Activated CD8-positive, alpha-beta memory T cell treated with anti-CD3 and anti-CD28 coated beads, Interleukin-2, amount 10 ng/mL, durations not matched to agents 7 days and 5 days (primary cell): Measurements from ENCODE around the gene KIF22. TPM values are rescaled to one million over a fixed set of nuclear protein-coding genes. Genes with fewer than 3 reads are reported as not detected.

Experiments
- ATAC-seq: fragments of 150-1000 bp; cut with Tn5 transposase; one replicate; pipeline ENCODE4 v1.10.0; 2021; ENCODE audit warnings: moderate library complexity
- CTCF ChIA-PET: fragments of 350-600 bp; sonication (Branson Sonifier 250); formaldehyde crosslinking; loops from one replicate; lab custom pipeline; 2021; ENCODE audit warnings: antibody characterized with exemption; lab: Charles Lee
- DNase-seq: peaks from one replicate; pipeline ENCODE4 v3.0.0-alpha.2; 2020
- H3K27ac Mint-ChIP-seq: one replicate; pipeline ENCODE4 v1.8.0; 2021; ENCODE audit warnings: mild to moderate bottlenecking, mixed read lengths
- H3K27me3 Mint-ChIP-seq: one replicate; pipeline ENCODE4 v1.8.0; 2021; ENCODE audit warnings: mixed read lengths
- H3K36me3 Mint-ChIP-seq: one replicate; pipeline ENCODE4 v1.8.0; 2021; ENCODE audit warnings: mild to moderate bottlenecking, mixed read lengths
- H3K4me1 Mint-ChIP-seq: one replicate; pipeline ENCODE4 v1.8.0; 2021; ENCODE audit warnings: mixed read lengths
- H3K4me3 Mint-ChIP-seq: one replicate; pipeline ENCODE4 v1.8.0; 2021; ENCODE audit warnings: mild to moderate bottlenecking, moderate library complexity, mixed read lengths
- H3K9me3 Mint-ChIP-seq: one replicate; pipeline ENCODE4 v1.8.0; 2022; ENCODE audit warnings: low read depth, mixed read lengths
- total RNA-seq, 2 experiments: library from RNA; stranded (reverse); gene quantifications; one replicate each; pipeline ENCODE4 v1.2.3, GENCODE V29; 2021

Gene KIF22
- total RNA-seq, 2 experiments from 2014 or later = 205 to 266 TPM

DNA sequence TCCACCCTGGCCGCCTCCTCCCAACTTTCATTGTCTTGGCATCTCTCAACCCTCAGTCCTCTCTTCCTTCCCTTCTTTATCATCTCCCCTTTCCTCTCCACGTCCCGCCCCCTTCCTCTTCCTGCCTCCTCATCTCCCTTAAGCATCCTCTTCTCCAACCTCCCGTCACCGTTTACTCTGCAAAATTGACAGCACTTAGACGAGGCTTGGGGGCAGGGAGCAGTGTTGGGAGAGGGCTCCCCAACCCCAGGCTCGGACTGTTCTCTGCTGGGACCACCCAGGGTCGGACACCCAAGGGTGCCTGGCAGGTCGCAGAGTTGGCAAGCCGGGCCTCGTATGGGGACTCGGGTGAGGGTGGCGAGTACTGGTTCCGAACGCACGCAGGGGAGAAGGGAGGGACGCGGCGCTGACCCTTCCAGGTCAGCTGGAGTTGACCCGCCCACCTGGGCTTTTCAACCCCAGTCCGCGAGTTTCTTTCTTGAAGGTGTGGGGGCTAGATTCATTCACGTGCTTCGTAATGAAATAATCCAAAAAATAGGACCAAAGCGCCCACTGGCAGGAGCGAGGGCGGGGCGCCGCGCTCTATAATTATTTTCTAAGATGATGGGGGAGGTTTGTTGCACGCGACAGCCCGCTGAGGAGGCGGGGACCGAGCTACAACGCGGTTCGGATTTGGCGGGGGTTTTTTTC is 24.6 kb downstream of the KIF22 start:
- no peaks in the 10 kb centered on the region for H3K9me3 Mint-ChIP-seq
- CTCF ChIA-PET = interaction anchor here (0.6 to 16.1 kb wide), 26 partner anchors 8 to 241 kb away, joined by 3 to 192 read pairs (median 5); partner anchors contain the start of genes C16orf54, KCTD13, KIF22 and MAZ
- H3K4me1 Mint-ChIP-seq = peaks cover 68% of the 10 kb centered on the region
- H3K36me3 Mint-ChIP-seq = peaks cover 30% of the 10 kb centered on the region
- DNase-seq (peak; percentile 72), ATAC-seq (no peak)
- peak overlapping the region; percentile 99 for H3K4me3 Mint-ChIP-seq
- H3K27ac Mint-ChIP-seq = peak overlapping the region; percentile 88
- peaks cover 12% of the 10 kb centered on the region for H3K27me3 Mint-ChIP-seq

DNA sequence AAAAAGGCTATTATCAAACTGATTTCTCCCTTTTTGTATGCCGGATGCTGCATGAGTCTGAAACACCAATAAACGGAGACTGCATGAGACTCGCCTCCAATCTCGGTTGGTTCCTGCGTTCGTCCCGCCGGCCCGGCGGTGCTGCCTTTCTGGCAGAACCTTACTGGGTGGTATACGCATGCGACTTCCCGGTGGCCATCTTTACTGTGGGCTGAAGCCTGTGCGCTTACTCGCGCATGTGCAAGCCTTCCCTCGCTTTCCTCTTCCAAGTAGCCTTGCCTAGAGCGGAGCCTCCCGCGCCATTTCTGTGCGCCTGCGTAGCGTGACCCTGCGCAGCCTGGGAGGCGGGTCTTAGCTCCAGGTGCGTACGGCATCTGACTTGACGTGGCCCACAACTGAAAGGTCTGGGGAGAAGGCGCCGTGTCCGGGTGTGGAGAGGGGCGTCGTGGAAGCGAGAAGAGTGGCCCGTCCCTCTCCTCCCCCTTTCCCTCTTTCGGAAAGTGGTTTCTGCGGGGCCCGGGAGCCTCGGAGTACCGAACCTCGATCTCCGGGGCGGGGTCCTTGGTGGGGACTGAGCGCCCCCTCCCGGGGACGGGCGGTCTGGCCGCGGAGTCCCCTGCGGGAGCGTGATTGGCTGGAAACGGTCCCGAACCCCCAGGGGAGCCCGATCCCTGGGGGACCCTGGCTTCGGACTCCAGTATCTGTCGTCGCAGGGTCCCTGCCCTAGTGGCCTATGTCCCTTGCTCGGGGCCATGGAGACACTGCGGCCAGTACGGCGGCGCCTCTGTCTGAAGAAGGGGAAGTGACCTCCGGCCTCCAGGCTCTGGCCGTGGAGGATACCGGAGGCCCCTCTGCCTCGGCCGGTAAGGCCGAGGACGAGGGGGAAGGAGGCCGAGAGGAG is 25.5 kb downstream of the KIF22 start, which contains the start of gene PAGR1:
PAGR1 (plus strand) TSS at position 360 of the 901 bp plus-strand sequence; CDS start at position 734, 374 bp downstream.
- H3K4me3 Mint-ChIP-seq = peak within 1 kb of the TSS; percentile 99
- peaks cover 65% of the 10 kb centered on the region for H3K4me1 Mint-ChIP-seq
- ATAC-seq = peak; percentile 79
- CTCF ChIA-PET = interaction anchor here (0.6 to 16.1 kb wide), 33 partner anchors 9 to 240 kb away, joined by 3 to 192 read pairs (median 5); partner anchors contain the start of genes C16orf54, KCTD13, KIF22 and MAZ
- no peaks in the 10 kb centered on the region for H3K9me3 Mint-ChIP-seq
- H3K27ac Mint-ChIP-seq = peak within 1 kb of the TSS; percentile 88
- H3K36me3 Mint-ChIP-seq = peaks cover 27% of the 10 kb centered on the region
- peaks cover 12% of the 10 kb centered on the region for H3K27me3 Mint-ChIP-seq
- DNase-seq = peak; percentile 99

DNA sequence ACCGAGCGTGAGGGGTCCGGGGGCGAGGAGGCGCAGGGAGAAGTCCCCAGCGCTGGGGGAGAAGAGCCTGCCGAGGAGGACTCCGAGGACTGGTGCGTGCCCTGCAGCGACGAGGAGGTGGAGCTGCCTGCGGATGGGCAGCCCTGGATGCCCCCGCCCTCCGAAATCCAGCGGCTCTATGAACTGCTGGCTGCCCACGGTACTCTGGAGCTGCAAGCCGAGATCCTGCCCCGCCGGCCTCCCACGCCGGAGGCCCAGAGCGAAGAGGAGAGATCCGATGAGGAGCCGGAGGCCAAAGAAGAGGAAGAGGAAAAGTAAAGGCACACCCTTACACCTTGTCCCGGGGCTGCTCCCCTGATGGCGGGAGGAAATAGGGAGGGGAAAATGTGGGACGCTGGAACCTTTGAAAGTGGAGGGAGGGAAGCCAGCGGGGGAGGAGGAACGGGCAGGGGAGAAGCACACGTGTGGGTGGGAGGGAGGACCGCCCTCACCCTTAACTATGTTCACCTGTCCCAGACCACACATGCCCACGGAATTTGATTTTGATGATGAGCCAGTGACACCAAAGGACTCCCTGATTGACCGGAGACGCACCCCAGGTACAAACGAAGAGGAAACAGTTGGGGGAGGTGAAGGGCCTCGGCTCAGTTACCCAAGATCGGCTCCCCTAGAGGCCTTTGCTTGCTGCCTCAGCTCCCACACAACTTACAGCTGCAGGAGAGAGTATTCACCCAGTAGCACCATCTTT is 26.3 kb downstream of the KIF22 start:
- Mint-ChIP-seq H3K36me3 (peaks cover 28% of the 10 kb centered on the region), H3K9me3 (no peaks in the 10 kb centered on the region), H3K27me3 (peaks cover 9% of the 10 kb centered on the region), H3K4me1 (peaks cover 62% of the 10 kb centered on the region), H3K4me3 (peak overlapping the region; percentile 99), H3K27ac (peak overlapping the region; percentile 88)
- DNase-seq = peak; percentile 84
- CTCF ChIA-PET = interaction anchor here (0.6 to 16.1 kb wide), 23 partner anchors 9 to 237 kb away, joined by 3 to 192 read pairs (median 6); partner anchors contain the start of genes KIF22, MAZ and TMEM219
- peak; percentile 41 for ATAC-seq

DNA sequence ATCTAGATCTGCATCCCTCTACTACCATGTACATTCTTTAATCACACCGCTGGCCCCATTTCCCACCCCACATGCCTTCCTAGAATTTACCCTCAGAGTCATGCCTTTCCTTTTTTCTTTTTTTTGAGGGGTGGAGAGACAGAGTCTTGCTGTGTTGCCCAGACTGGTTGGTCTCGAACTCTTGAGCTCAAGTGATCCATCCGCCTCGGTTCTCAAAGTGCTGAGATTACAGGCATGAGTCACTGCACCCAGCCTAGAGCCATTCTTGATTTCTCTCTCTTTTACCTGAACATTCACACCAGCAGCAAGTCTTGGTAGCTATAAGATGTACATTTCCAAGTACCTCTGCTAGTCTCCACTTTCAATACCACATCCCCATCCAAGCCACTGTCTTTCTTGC is 27.5 kb downstream of the KIF22 start:
- CTCF ChIA-PET = interaction anchor here (1.2 to 16.1 kb wide), 7 partner anchors 8 to 117 kb away, joined by 3 to 192 read pairs (median 43); partner anchors contain the start of genes KIF22 and MAZ
- H3K27ac Mint-ChIP-seq = peak overlapping the region; percentile 71
- H3K4me1 Mint-ChIP-seq = peaks cover 64% of the 10 kb centered on the region
- H3K36me3 Mint-ChIP-seq = peaks cover 31% of the 10 kb centered on the region
- ATAC-seq (no peak), DNase-seq (no peak)
- peak overlapping the region; percentile 64 for H3K4me3 Mint-ChIP-seq
- no peaks in the 10 kb centered on the region for H3K9me3 Mint-ChIP-seq
- peaks cover 2% of the 10 kb centered on the region for H3K27me3 Mint-ChIP-seq

DNA sequence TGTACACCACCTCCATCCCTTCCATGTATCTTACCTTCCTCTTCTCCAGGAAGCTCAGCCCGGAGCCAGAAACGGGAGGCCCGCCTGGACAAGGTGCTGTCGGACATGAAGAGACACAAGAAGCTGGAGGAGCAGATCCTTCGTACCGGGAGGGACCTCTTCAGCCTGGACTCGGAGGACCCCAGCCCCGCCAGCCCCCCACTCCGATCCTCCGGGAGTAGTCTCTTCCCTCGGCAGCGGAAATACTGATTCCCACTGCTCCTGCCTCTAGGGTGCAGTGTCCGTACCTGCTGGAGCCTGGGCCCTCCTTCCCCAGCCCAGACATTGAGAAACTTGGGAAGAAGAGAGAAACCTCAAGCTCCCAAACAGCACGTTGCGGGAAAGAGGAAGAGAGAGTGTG is 29.0 kb downstream of the KIF22 start:
- CTCF ChIA-PET = interaction anchor here (1.0 to 16.1 kb wide), 9 partner anchors 8 to 212 kb away, joined by 4 to 192 read pairs (median 12); partner anchors contain the start of genes KIF22, MAZ and TLCD3B
- H3K4me3 Mint-ChIP-seq = peak overlapping the region; percentile 91
- peaks cover 31% of the 10 kb centered on the region for H3K36me3 Mint-ChIP-seq
- ATAC-seq (no peak), DNase-seq (no peak)
- no peaks in the 10 kb centered on the region for H3K27me3 Mint-ChIP-seq
- peak overlapping the region; percentile 88 for H3K27ac Mint-ChIP-seq
- H3K9me3 Mint-ChIP-seq = no peaks in the 10 kb centered on the region
- H3K4me1 Mint-ChIP-seq = peaks cover 62% of the 10 kb centered on the region

DNA sequence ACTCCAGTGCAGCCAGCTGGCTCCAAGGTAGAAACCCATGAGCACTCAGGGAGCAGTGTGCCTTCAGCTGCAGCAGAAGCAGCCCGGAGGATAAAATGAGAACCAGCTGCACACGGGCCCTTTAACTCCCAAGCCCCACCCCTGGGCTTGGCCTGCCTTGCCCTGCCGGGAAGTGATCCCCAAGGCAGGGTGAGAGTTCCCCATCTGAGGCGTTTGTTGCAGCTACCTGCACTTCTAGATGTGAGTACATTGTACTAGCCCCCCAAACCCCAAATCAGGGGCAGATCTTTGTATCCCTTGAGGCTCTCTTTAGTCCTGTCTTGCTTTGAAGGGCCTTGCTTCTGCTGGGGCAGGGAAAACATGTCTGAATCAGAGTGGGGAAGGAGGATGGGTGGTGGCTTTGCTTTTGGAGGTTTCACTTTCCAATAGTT is 29.7 kb downstream of the KIF22 start, which contains the start of gene MVP:
MVP (plus strand) TSS at position 192 of the 431 bp plus-strand sequence. CDS start 10,088 bp downstream, outside the sequence.
- H3K9me3 Mint-ChIP-seq = no peaks in the 10 kb centered on the region
- CTCF ChIA-PET = interaction anchor here (1.0 to 16.1 kb wide), 8 partner anchors 10 to 211 kb away, joined by 4 to 192 read pairs (median 10); partner anchors contain the start of genes KIF22, MAZ and TLCD3B
- ATAC-seq = no peak
- peaks cover 34% of the 10 kb centered on the region for H3K36me3 Mint-ChIP-seq
- H3K27me3 Mint-ChIP-seq = no peaks in the 10 kb centered on the region
- peak within 1 kb of the TSS; percentile 91 for H3K4me3 Mint-ChIP-seq
- peak; percentile 73 for DNase-seq
- H3K27ac Mint-ChIP-seq = peak within 1 kb of the TSS; percentile 88
- peaks cover 62% of the 10 kb centered on the region for H3K4me1 Mint-ChIP-seq

DNA sequence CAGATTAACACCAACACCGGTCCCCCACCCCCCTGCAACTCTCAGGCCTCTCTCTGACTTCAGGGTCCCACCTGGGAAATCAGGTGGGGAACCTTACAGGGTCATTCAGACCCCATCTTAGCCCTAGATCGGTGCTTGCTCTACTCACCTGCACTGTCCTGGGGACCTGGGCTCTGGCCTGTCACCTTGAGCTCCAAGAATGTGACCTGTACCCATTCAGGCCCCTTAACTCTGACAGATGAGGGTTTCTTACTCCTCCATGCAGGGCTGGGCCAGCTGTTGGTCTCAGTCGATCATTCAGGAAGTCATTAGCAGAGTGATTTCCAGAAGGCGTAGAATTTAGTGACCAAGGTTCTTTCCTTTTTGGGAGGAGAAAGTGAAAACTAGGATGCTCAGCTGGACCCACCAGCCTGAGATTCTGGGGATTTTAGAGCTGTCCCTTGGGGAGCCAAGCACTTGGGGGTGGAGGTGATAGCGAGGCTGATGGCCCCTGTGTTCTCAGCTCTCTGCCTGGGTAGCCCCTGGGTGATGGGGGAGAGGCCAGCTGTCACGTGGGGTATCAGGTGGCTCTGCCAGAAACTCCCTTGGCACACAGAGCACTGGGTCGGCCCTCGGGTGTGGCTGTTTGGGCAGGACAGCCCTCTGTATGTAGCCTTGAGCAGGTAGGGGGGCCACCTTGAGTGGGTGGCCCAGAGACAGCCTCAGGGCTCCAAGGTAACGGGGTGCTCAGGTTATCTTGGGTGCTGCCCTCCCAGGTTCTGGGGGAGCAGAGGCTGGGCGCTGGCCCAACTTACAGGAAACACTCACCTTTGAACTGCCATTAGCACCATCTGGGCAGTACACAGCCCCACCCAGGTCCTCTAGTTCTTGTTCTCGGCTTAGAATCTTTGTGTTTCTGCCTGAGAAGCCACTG is 30.4 kb downstream of the KIF22 start:
- Mint-ChIP-seq H3K4me1 (peaks cover 65% of the 10 kb centered on the region), H3K9me3 (no peaks in the 10 kb centered on the region), H3K27me3 (no peaks in the 10 kb centered on the region), H3K4me3 (peak overlapping the region; percentile 91), H3K36me3 (peaks cover 34% of the 10 kb centered on the region), H3K27ac (peak overlapping the region; percentile 88)
- ATAC-seq (peak; percentile 16), DNase-seq (peak; percentile 76)
- CTCF ChIA-PET = interaction anchor here (1.0 to 16.1 kb wide), 10 partner anchors 9 to 211 kb away, joined by 3 to 192 read pairs (median 8); partner anchors contain the start of genes C16orf92, KIF22, MAZ and PRRT2

DNA sequence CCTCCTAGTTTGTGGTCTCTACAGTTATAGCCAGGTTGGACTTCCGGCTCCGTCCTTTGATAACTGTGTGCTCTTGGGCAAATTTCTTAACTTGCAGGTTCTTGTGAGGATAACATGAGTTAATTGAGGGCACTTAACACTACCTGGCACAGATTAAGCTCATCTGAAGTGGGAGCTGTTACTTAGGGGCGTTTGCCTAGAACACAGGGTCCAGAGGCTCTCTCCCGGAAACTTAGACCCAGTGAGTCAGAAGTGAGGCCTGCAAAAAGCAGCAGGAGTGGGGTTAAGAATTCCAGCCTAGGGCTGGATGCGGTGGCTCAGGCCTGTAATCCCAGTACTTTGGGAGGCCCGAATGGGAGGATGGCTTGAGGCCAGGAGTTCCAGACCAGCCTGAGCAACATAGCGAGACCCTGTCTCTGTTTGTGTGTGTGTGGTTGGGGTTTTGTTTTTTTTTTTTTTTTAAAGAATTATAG is 31.1 kb downstream of the KIF22 start:
- no peak for ATAC-seq
- peak overlapping the region; percentile 88 for H3K27ac Mint-ChIP-seq
- peak overlapping the region; percentile 91 for H3K4me3 Mint-ChIP-seq
- no peaks in the 10 kb centered on the region for H3K9me3 Mint-ChIP-seq
- no peaks in the 10 kb centered on the region for H3K27me3 Mint-ChIP-seq
- no peak for DNase-seq
- CTCF ChIA-PET = interaction anchor here (0.7 to 16.1 kb wide), 8 partner anchors 9 to 201 kb away, joined by 3 to 192 read pairs (median 8); partner anchors contain the start of genes C16orf92, KIF22, MAZ and PRRT2
- peaks cover 34% of the 10 kb centered on the region for H3K36me3 Mint-ChIP-seq
- H3K4me1 Mint-ChIP-seq = peaks cover 72% of the 10 kb centered on the region

DNA sequence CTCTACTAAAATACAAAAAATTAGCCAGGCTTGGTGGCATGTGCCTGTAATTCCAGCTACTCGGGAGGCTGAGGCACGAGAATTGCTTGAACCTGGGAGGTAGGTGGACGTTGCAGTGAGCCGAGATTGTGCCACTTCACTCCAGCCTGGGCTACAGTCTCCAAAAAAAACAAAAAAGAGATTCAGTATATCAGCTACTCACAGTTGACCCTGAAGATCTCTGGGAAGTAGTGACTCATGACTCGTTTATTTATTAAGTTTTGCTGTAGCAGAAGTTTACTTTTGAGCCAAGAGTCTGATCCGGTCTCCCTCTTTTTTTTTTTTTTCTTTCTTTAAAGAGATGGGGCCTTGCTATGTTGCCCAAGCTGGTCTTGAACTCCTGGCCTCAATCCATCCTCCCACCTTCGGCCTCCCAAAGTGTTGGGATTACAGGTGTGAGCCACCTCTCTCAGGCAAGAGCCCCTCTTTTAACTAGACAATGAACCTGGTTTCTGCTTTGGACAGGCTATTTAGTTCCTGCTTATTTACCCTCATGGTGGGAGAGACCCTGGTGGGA is 34.1 kb downstream of the KIF22 start:
- no peaks in the 10 kb centered on the region for H3K9me3 Mint-ChIP-seq
- peaks cover 55% of the 10 kb centered on the region for H3K4me1 Mint-ChIP-seq
- DNase-seq (no peak), ATAC-seq (no peak)
- peak overlapping the region; percentile 24 for H3K4me3 Mint-ChIP-seq
- CTCF ChIA-PET = interaction anchor here (1.2 to 16.1 kb wide), 5 partner anchors 7 to 207 kb away, joined by 3 to 192 read pairs (median 11); partner anchors contain the start of genes HIRIP3, INO80E, KIF22 and PAGR1
- H3K36me3 Mint-ChIP-seq = peaks cover 23% of the 10 kb centered on the region
- no peaks in the 10 kb centered on the region for H3K27me3 Mint-ChIP-seq
- peak overlapping the region; percentile 81 for H3K27ac Mint-ChIP-seq

DNA sequence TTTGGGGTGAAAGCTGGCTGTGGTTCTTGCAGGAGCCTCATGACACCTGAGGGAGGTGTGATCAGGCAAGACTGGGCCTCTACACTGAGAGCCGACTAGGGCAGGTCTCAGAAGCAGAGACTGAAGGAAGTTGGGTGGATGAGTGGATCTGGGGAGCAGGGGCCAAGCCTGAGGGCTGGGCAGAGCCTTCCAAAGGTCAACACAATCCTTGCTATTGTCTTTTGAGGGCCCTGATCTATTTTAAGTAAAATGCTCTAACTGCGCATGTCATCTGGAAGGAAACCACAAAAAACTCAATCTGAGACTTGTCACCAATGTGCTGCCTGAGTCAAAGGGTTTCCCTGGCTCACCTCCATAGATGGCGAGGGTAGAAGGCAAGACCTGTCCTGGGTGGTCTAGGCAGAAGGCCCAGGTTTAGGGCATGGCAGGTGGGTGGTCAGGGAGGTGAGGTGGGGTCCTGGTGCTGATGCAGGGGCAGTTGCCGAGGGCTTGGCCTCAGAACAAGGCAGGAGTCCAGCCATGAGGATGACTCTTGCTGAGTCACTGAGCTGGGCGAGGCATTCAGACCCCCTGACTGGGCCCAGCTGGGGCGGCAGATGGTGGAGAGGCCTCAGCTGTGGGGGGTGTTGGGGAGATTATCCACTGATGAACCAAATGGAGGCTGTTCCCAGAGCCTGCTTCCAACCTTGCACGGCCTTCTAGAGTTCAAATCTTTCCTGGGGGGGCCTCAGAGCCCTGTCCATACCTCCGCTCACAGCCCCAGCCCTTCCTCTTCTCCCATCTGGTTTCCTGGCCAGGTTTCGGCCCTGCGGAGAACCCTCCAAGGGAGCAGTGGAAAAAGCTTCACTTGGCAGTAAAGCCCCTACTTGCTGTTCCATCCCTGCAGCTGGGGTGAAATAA is 34.8 kb downstream of the KIF22 start:
- H3K36me3 Mint-ChIP-seq = peaks cover 20% of the 10 kb centered on the region
- H3K9me3 Mint-ChIP-seq = no peaks in the 10 kb centered on the region
- peak overlapping the region; percentile 81 for H3K27ac Mint-ChIP-seq
- peaks cover 49% of the 10 kb centered on the region for H3K4me1 Mint-ChIP-seq
- DNase-seq (peak; percentile 77), ATAC-seq (peak; percentile 65)
- H3K27me3 Mint-ChIP-seq = no peaks in the 10 kb centered on the region
- peak overlapping the region; percentile 24 for H3K4me3 Mint-ChIP-seq
- CTCF ChIA-PET = interaction anchor here (1.0 to 16.1 kb wide), 6 partner anchors 8 to 207 kb away, joined by 3 to 192 read pairs (median 8); partner anchors contain the start of gene PAGR1
